ENCODE results near the gene ID2.

The ID2 gene

GRCh38 chr2:8670580-8670979, 11.3 kb upstream of the ID2 start:
- DNase-seq, result no peak

- no peak for DNase-seq
Observed at GRCh38 chr2:8671176-8671575, 10.7 kb upstream of the ID2 start.

- DNase-seq, result no peak
Observed at GRCh38 chr2:8671802-8672201, 10.1 kb upstream of the ID2 start.

- no peak for DNase-seq
Observed at GRCh38 chr2:8672940-8673339, 8.9 kb upstream of the ID2 start.

- DNase-seq, result no peak
Observed at GRCh38 chr2:8673381-8673780, 8.5 kb upstream of the ID2 start.

- no peak for DNase-seq
Observed at GRCh38 chr2:8674420-8675009, 7.3 kb upstream of the ID2 start.

- no peak for DNase-seq
Observed at GRCh38 chr2:8675543-8675942, 6.3 kb upstream of the ID2 start.

GRCh38 chr2:8676191-8676920, 5.5 kb upstream of the ID2 start:
- no peak for DNase-seq

- DNase-seq, result no peak
Observed at GRCh38 chr2:8676921-8677645, 4.8 kb upstream of the ID2 start.

- peak; percentile 23 for DNase-seq
Observed at GRCh38 chr2:8677646-8678592, 3.9 kb upstream of the ID2 start.

GRCh38 chr2:8678731-8679566, 2.9 kb upstream of the ID2 start:
- DNase-seq, result peak; percentile 76

GRCh38 chr2:8679567-8679826, 2.4 kb upstream of the ID2 start:
- DNase-seq, result no peak

- peak; percentile 25 for DNase-seq
Observed at GRCh38 chr2:8679827-8680731, 1.8 kb upstream of the ID2 start.

GRCh38 chr2:8680822-8681760, 765 bp upstream of the ID2 start:
- peak; percentile 56 for DNase-seq

- DNase-seq, result no peak
Observed at GRCh38 chr2:8682719-8683667, 1.1 kb downstream of the ID2 start.

- no peak for DNase-seq
Observed at GRCh38 chr2:8684540-8684877, 2.7 kb downstream of the ID2 start.

GRCh38 chr2:8684878-8685696, 3.2 kb downstream of the ID2 start:
- DNase-seq, result peak; percentile 79
